OCI-LY3 (cell line): ENCODE measurements around the gene ABLIM2.

Experiments used
- H2AFZ ChIP-seq: fragments of 200-600, 300-600 bp; shearing (Covaris generic); 2 replicates; pipeline ENCODE4 v1.6.0; 2014; ENCODE audit warnings: antibody characterized with exemption, low read depth, low read length
- H3K27ac ChIP-seq: fragments of 200-600, 300-600 bp; sonication (generic); 2 replicates; pipeline ENCODE4 v1.5.1; 2014; ENCODE audit warnings: mild to moderate bottlenecking, low read length, moderate library complexity, mixed read lengths
- H3K27me3 ChIP-seq: fragments of 200-600, 300-600 bp; sonication (generic); 2 replicates; pipeline ENCODE4 v1.6.1; 2014; ENCODE audit warnings: low read depth, low read length, mixed read lengths
- H3K36me3 ChIP-seq: fragments of 200-600, 300-600 bp; sonication (generic); replicated peaks from 2 replicates; pipeline ENCODE3; 2014; ENCODE audit warnings: low read depth, low read length, mixed read lengths
- H3K4me1 ChIP-seq: fragments of 300-600, 200-600 bp; sonication (generic); 2 replicates; pipeline ENCODE4 v1.6.1; 2014; ENCODE audit warnings: low read length, mixed read lengths
- H3K4me2 ChIP-seq: fragments of 200-600, 300-600 bp; sonication (generic); 2 replicates; pipeline ENCODE4 v1.6.1; 2014; ENCODE audit warnings: low read length, mixed read lengths
- H3K4me3 ChIP-seq: fragments of 300-600, 200-600 bp; sonication (generic); 2 replicates; pipeline ENCODE4 v1.5.1; 2014; ENCODE audit warnings: antibody characterized with exemption, mild to moderate bottlenecking, low read length, moderate library complexity
- H3K79me2 ChIP-seq: fragments of 300-600, 200-600 bp; shearing (Covaris generic); 2 replicates; pipeline ENCODE4 v1.6.1; 2014; ENCODE audit warnings: mild to moderate bottlenecking, low read length, mixed read lengths
- H3K9ac ChIP-seq: fragments of 300-600, 200-600 bp; shearing (Covaris generic); 2 replicates; pipeline ENCODE4 v1.6.0; 2014; ENCODE audit warnings: mild to moderate bottlenecking, low read length, moderate library complexity
- H3K9me3 ChIP-seq: fragments of 200-600, 300-600 bp; shearing (Covaris generic); 2 replicates; pipeline ENCODE4 v1.6.1; 2014; ENCODE audit warnings: low read length, mixed read lengths; ENCODE audit not compliant: insufficient read depth
- H4K20me1 ChIP-seq: fragments of 200-600, 300-600 bp; sonication (generic); 2 replicates; pipeline ENCODE4 v1.6.1; 2016; ENCODE audit warnings: low read length, mixed read lengths; ENCODE audit not compliant: insufficient read depth
- EZH2phosphoT487 ChIP-seq: fragments of 200-600 bp; shearing (Covaris generic); IDR thresholded peaks from 2 replicates; pipeline ENCODE4 v1.6.1; 2018; ENCODE audit warnings: antibody characterized with exemption, mixed run types, low read depth
- TF ChIP-seq, protein P1 (sequence below): fragments of 200-600, 300-600 bp; sonication (generic); IDR thresholded peaks from 2 replicates; pipeline ENCODE4 v1.5.1; 2014; ENCODE audit warnings: antibody characterized with exemption, low read length, low read depth

The ABLIM2 gene

DNA sequence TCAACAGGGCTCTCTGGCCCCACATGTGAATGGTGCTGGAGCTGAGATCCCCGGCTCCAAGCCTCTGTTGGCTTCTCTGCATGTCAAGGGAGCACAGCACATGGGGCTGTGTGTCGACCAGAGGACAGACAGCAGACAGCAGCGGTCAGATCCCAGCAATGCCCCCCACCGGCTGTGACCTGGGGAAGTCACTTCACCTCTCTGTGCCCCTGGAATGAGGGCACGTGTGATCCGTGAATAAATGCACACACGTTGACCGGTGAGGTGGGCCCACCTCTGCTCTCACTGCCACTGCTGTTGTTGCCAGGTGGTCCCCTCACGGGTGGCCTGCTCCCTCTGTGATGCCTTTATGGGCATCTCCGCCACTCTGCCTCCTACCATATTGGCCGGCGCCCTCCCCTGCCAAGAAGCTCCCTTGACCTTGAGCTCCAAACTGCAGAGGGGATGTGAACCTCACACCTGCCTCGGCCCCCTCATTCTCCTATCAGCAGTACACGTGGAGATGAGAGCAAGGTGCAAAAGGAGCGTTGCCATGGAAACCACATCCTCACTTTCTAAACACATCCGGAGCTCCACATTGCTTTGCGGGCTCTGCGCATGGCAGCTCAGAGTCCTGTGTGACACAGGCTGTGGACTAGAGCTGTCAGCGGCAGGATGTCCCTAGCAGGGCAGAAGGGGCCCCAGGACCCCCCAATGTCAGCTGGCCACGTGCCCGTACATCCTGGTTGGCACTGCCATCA lies 75.4 kb downstream of the ABLIM2 start:
- H3K4me3 ChIP-seq: no peak overlapping the region
- H3K9ac ChIP-seq: no peak overlapping the region
- H3K9me3 ChIP-seq: no peaks in the 10 kb centered on the region
- no peak overlapping the region for H2AFZ ChIP-seq
- H3K79me2 ChIP-seq: no peaks in the 10 kb centered on the region
- no peaks in the 10 kb centered on the region for H3K27me3 ChIP-seq
- no peak overlapping the region for H3K27ac ChIP-seq
- no peaks in the 10 kb centered on the region for H3K4me1 ChIP-seq
- no peaks in the 10 kb centered on the region for H4K20me1 ChIP-seq
- no peaks in the 10 kb centered on the region for H3K36me3 ChIP-seq
- no peak overlapping the region for H3K4me2 ChIP-seq
- TF ChIP-seq, protein P1, sequence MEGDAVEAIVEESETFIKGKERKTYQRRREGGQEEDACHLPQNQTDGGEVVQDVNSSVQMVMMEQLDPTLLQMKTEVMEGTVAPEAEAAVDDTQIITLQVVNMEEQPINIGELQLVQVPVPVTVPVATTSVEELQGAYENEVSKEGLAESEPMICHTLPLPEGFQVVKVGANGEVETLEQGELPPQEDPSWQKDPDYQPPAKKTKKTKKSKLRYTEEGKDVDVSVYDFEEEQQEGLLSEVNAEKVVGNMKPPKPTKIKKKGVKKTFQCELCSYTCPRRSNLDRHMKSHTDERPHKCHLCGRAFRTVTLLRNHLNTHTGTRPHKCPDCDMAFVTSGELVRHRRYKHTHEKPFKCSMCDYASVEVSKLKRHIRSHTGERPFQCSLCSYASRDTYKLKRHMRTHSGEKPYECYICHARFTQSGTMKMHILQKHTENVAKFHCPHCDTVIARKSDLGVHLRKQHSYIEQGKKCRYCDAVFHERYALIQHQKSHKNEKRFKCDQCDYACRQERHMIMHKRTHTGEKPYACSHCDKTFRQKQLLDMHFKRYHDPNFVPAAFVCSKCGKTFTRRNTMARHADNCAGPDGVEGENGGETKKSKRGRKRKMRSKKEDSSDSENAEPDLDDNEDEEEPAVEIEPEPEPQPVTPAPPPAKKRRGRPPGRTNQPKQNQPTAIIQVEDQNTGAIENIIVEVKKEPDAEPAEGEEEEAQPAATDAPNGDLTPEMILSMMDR: no peak
- TF ChIP-seq EZH2phosphoT487: no peak

DNA sequence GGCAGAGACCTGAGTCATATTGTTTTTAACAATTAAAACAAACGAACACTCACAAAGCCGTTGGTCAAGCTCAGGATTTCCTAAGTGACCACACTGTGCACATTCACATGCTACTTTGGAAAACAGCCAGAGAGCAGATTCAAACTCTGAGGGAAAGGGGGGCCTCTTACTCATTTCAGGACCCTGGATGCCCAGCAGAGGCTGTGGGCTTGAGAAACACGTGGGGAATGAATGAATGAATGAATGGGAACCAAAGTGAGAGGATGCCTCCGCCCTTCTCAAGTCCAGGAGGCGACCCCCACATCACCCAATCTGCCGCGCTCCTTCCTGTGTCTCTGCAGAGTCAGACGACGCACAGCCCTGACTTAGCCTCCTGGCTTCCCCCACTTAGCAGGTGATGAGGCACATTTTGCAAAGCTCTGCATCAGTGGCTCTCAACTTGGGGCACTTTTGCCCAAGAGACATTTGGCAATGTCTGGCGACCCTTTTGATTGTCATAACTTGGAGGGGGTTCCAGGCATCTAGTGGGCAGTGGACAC lies 76.0 kb downstream of the ABLIM2 start:
- Histone ChIP-seq H3K27me3 (no peaks in the 10 kb centered on the region), H3K4me1 (no peaks in the 10 kb centered on the region), H2AFZ (no peak overlapping the region), H3K4me3 (no peak overlapping the region), H3K79me2 (no peaks in the 10 kb centered on the region), H3K9ac (no peak overlapping the region), H4K20me1 (no peaks in the 10 kb centered on the region), H3K4me2 (no peak overlapping the region), H3K27ac (no peak overlapping the region), H3K9me3 (no peaks in the 10 kb centered on the region), H3K36me3 (no peaks in the 10 kb centered on the region)
- TF ChIP-seq EZH2phosphoT487: no peak
- TF ChIP-seq, protein P1: no peak

DNA sequence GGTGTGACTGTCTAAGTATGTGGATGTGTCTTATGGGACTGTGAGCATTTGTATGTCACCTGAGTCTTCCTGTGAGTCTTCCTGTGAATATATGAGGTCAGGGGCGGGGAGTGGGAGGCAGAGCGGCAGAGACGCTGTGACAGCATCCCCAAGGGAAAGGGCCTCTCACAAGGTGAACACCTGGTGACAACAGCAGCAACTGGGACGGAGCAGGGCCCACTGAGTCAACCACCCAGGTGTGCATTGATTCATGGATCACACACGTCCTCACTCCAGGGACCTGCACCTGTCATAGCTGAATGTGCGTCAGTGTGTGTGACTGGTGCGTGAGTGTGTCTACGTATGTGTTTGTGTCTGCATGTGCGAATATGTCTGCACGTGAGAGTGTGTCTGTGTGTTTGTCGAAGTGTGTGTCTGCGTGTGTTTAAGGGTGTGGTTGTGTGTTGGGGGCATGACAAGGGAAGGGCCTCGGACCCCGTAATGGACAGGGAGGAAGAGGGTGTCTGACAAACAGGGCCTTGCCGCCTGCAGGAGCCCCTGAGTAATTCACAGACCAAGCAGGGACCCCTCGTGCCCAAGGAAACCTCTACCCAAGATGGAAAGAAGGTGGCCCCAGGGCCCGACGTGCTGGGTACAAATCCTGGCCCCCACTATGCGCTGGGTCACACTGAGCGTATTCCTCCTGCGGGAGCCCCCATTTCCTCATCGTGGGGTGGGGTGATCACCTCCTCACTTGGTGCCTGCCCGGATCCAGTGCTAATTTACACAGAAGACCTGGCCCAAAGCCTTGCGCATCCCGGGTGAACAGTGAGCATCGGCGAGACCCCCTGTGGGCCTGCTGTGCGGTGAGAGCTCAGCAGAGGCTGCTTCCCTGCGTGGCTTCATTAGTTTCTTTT lies 76.7 kb downstream of the ABLIM2 start:
- no peaks in the 10 kb centered on the region for H3K9me3 ChIP-seq
- H3K4me3 ChIP-seq: no peak overlapping the region
- no peak overlapping the region for H3K9ac ChIP-seq
- H3K27ac ChIP-seq: no peak overlapping the region
- H3K79me2 ChIP-seq: no peaks in the 10 kb centered on the region
- no peaks in the 10 kb centered on the region for H3K4me1 ChIP-seq
- no peaks in the 10 kb centered on the region for H3K36me3 ChIP-seq
- H3K4me2 ChIP-seq: no peak overlapping the region
- no peaks in the 10 kb centered on the region for H3K27me3 ChIP-seq
- H2AFZ ChIP-seq: no peak overlapping the region
- no peak for TF ChIP-seq EZH2phosphoT487
- TF ChIP-seq, protein P1: no peak
- H4K20me1 ChIP-seq: no peaks in the 10 kb centered on the region

DNA sequence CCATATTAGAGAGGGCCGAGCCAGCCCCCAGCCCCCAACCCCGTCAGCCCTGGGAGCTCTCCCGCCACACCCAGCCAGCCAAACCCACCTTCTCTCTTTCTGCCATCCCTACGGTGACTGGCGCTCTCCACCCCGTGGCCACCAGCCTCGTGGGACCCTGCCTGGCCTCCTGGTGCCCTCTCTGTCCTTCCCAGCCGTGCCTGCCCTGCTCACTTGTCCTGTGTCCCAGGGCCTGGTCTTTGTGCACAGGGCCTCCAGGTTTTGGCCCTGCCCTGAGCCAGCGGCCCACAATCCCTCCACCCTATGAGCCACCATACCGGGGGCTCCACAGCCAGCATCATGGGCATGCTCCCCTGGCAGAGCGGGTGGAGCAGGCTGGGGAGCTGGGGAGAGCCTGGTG lies 77.4 kb downstream of the ABLIM2 start:
- Histone ChIP-seq H3K4me3 (no peak overlapping the region), H3K4me1 (no peaks in the 10 kb centered on the region), H3K9ac (no peak overlapping the region), H3K27ac (no peak overlapping the region), H3K9me3 (no peaks in the 10 kb centered on the region), H3K36me3 (no peaks in the 10 kb centered on the region), H2AFZ (no peak overlapping the region), H3K4me2 (no peak overlapping the region), H3K27me3 (no peaks in the 10 kb centered on the region), H3K79me2 (no peaks in the 10 kb centered on the region), H4K20me1 (no peaks in the 10 kb centered on the region)
- TF ChIP-seq EZH2phosphoT487: no peak
- TF ChIP-seq, protein P1: no peak
